Measurements from ENCODE around the gene LAMA5.

DNA sequence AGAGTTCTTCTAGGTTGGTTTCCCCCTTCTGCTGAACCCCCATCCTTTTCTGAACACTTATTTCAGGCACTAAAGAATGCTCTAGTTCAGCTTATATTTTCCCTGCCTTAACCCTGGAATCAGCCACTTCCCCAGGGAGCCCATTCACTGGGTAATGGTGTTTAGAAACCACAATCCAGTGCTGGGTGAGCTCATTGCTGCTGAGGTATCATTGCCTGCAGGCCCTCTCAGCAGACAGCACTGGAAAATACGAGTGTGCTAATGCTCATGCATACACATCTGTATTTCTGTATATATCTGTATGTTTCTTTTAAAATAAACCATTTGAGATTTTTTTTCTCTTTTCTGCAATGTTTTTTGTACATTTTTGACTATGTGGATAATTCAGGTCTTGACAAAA, 101.7 kb downstream of the LAMA5 start:
- TF ChIP-seq, protein P1, sequence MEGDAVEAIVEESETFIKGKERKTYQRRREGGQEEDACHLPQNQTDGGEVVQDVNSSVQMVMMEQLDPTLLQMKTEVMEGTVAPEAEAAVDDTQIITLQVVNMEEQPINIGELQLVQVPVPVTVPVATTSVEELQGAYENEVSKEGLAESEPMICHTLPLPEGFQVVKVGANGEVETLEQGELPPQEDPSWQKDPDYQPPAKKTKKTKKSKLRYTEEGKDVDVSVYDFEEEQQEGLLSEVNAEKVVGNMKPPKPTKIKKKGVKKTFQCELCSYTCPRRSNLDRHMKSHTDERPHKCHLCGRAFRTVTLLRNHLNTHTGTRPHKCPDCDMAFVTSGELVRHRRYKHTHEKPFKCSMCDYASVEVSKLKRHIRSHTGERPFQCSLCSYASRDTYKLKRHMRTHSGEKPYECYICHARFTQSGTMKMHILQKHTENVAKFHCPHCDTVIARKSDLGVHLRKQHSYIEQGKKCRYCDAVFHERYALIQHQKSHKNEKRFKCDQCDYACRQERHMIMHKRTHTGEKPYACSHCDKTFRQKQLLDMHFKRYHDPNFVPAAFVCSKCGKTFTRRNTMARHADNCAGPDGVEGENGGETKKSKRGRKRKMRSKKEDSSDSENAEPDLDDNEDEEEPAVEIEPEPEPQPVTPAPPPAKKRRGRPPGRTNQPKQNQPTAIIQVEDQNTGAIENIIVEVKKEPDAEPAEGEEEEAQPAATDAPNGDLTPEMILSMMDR (IDR thresholded peaks at IDR 0.05): no peak
- TF ChIP-seq POLR2A (IDR thresholded peaks at IDR 0.05; ENCODE audit: low read length) (no peak), SMC3 (IDR thresholded peaks at IDR 0.05) (no peak), EP300 (IDR thresholded peaks at IDR 0.05) (no peak), CEBPB (IDR thresholded peaks at IDR 0.05) (no peak), ZNF302 (CRISPR knock-in tag; IDR thresholded peaks at IDR 0.05) (no peak), CBX2 (IDR thresholded peaks at IDR 0.05; ENCODE audit: borderline replicate concordance, low read depth) (no peak), RFX5 (IDR thresholded peaks at IDR 0.05) (no peak), JUN (IDR thresholded peaks at IDR 0.05) (no peak)
- TF ChIP-seq, protein P2, sequence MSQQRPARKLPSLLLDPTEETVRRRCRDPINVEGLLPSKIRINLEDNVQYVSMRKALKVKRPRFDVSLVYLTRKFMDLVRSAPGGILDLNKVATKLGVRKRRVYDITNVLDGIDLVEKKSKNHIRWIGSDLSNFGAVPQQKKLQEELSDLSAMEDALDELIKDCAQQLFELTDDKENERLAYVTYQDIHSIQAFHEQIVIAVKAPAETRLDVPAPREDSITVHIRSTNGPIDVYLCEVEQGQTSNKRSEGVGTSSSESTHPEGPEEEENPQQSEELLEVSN (IDR thresholded peaks at IDR 0.05; ENCODE audit: borderline replicate concordance, low read depth): no peak
- TF ChIP-seq, protein P3, sequence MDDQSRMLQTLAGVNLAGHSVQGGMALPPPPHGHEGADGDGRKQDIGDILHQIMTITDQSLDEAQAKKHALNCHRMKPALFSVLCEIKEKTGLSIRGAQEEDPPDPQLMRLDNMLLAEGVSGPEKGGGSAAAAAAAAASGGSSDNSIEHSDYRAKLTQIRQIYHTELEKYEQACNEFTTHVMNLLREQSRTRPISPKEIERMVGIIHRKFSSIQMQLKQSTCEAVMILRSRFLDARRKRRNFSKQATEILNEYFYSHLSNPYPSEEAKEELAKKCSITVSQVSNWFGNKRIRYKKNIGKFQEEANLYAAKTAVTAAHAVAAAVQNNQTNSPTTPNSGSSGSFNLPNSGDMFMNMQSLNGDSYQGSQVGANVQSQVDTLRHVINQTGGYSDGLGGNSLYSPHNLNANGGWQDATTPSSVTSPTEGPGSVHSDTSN (IDR thresholded peaks at IDR 0.05): no peak
- TF ChIP-seq, protein P4, sequence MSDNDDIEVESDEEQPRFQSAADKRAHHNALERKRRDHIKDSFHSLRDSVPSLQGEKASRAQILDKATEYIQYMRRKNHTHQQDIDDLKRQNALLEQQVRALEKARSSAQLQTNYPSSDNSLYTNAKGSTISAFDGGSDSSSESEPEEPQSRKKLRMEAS (IDR thresholded peaks at IDR 0.05): no peak
- TF ChIP-seq, protein P5, sequence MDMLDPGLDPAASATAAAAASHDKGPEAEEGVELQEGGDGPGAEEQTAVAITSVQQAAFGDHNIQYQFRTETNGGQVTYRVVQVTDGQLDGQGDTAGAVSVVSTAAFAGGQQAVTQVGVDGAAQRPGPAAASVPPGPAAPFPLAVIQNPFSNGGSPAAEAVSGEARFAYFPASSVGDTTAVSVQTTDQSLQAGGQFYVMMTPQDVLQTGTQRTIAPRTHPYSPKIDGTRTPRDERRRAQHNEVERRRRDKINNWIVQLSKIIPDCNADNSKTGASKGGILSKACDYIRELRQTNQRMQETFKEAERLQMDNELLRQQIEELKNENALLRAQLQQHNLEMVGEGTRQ (IDR thresholded peaks at IDR 0.05): no peak

Measured in A549 (cell line).